HG03045 (cell line): ENCODE data around the gene IFITM1.
"Not testable (repeated sequence)": the region's sequence is repeated elsewhere in the genome, so short reads cannot be mapped to it uniquely, and the experiment has no call there.

Experiments used
- ATAC-seq: cut with Tn5 transposase; IDR thresholded peaks from one replicate; pipeline ENCODE4 v1.9.1; 2021; ENCODE audit warnings: mild to moderate bottlenecking, moderate library complexity; ENCODE audit not compliant: unreplicated experiment

IFITM1 gene

GRCh38 chr11:293852-294661 is 19.8 kb upstream of the IFITM1 start:
- no peak for ATAC-seq

- ATAC-seq = no peak
These were observed 19.1 kb upstream of the IFITM1 start for GRCh38 chr11:294780-295179.

- no peak for ATAC-seq
These were observed 18.3 kb upstream of the IFITM1 start for GRCh38 chr11:295351-296170.

GRCh38 chr11:296171-297050 is 17.4 kb upstream of the IFITM1 start:
- ATAC-seq = no peak

GRCh38 chr11:297051-297585 is 16.7 kb upstream of the IFITM1 start:
- ATAC-seq = no peak

- no peak for ATAC-seq
These were observed 16.0 kb upstream of the IFITM1 start for GRCh38 chr11:297586-298405.

- ATAC-seq = no peak
These were observed 15.3 kb upstream of the IFITM1 start for GRCh38 chr11:298406-299065.

GRCh38 chr11:299081-299891 is 14.6 kb upstream of the IFITM1 start, which contains the start of gene IFITM5:
TSS of gene IFITM5 (minus strand) at chr11:299526. CDS start at chr11:299490, 36 bp downstream.
- ATAC-seq = no peak

GRCh38 chr11:299951-300735 is 13.7 kb upstream of the IFITM1 start:
- no peak for ATAC-seq

GRCh38 chr11:303363-303762 is 10.5 kb upstream of the IFITM1 start:
- ATAC-seq = no peak

- ATAC-seq = no peak
These were observed 9.8 kb upstream of the IFITM1 start for GRCh38 chr11:304061-304506.

GRCh38 chr11:304915-305843 is 8.7 kb upstream of the IFITM1 start:
- ATAC-seq = no peak

- ATAC-seq = no peak
These were observed 8.0 kb upstream of the IFITM1 start for GRCh38 chr11:305844-306211.

GRCh38 chr11:306645-307371 is 7.0 kb upstream of the IFITM1 start:
- ATAC-seq = no peak

- not testable (repeated sequence) for ATAC-seq
These were observed 5.8 kb upstream of the IFITM1 start, which contains the start of gene IFITM2 for GRCh38 chr11:307766-308708. TSS of gene IFITM2 (plus strand) at chr11:307816. CDS start at chr11:308193, 377 bp downstream.
